Adrenal gland (tissue), 5 donors: ENCODE data around the gene GPR37L1.
"Not testable (repeated sequence)": the region's sequence is repeated elsewhere in the genome, so short reads cannot be mapped to it uniquely, and the experiment has no call there.

Source experiments
- CTCF ChIP-seq, 6 experiments: fragments of 450-650 bp in 4 of 6; fragments of 200-600 bp in 2 of 6; sonication (generic) in 1 of 6; IDR thresholded peaks; 1 replicate in 5 of 6; 2 replicates in 1 of 6; pipeline versions ENCODE4 v1.5.1 to v1.8.0; 2016 to 2021; ENCODE audit warnings: antibody characterized with exemption in 6 of 6, mild to moderate bottlenecking in 2 of 6, moderate library complexity in 1 of 6
- POLR2A ChIP-seq, 2 donors: fragments of 450-650 bp; IDR thresholded peaks; one replicate each; pipeline ENCODE4 v1.6.1; 2017; ENCODE audit warnings: antibody characterized with exemption in 2 of 2, mild to moderate bottlenecking in 2 of 2, moderate library complexity in 1 of 2
- donor health status: DM: no; HTN: no; CAD: no.

- TF ChIP-seq CTCF, POLR2A (IDR thresholded peaks at IDR 0.05): not testable (repeated sequence)
These were observed 11.1 kb upstream of the GPR37L1 start for GRCh38 chr1:202111589-202111988.
